Measurements from ENCODE around the gene MEGF8. TPM values are rescaled to one million over a fixed set of nuclear protein-coding genes. Genes with fewer than 3 reads are reported as not detected.
A peak's percentile ranks its signal among the peaks of the same experiment; 100 is the strongest.

The MEGF8 gene
- total RNA-seq, 1 experiment from 2014 or later, result 6.5 TPM

DNA sequence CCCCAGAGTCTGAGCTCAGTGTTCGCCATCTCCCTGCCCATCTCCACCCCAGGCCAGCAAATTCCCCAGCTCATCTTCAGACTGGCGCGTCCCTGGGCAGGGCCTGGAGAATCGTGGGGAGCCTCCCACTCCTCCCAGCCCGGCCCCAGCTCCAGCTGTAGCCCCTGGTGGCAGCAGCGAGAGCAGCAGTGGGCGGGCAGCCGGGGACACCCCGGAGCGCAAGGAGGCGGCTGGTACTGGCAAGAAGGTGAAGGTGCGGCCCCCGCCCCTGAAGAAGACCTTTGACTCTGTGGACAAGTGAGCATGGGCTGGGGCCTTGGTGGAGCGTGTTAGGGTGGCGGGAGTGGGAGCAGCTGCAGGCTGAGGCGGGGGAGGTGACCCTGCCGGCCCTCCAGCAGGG lies 31.9 kb upstream of the MEGF8 start:
- H3K36me3 ChIP-seq (ENCODE audit: insufficient read depth, low read length), result peaks cover 8% of the 10 kb centered on the region

GRCh38 chr19:42293948-42294347 lies 31.5 kb upstream of the MEGF8 start:
- H2AFZ ChIP-seq (ENCODE audit: low read length), result no peak overlapping the region
- H3K27me3 ChIP-seq (ENCODE audit: low read length), result no peaks in the 10 kb centered on the region
- H3K79me2 ChIP-seq (ENCODE audit: low read length), result no peaks in the 10 kb centered on the region
- H3K4me1 ChIP-seq (ENCODE audit: low read length), result peaks cover 10% of the 10 kb centered on the region
- no peak overlapping the region for H3K9ac ChIP-seq (ENCODE audit: low read length)
- no peak overlapping the region for H3K4me2 ChIP-seq (ENCODE audit: low read depth, low read length, poor library complexity, severe bottlenecking)
- H3K9me2 ChIP-seq (replicated peaks; ENCODE audit: insufficient read depth, low read length), result no peaks in the 10 kb centered on the region
- peaks cover 8% of the 10 kb centered on the region for H3K36me3 ChIP-seq (ENCODE audit: insufficient read depth, low read length)
- 0 out of 2 replicates have a peak, but pooled peaks cover 5% of the 10 kb centered on the region for H4K20me1 ChIP-seq (ENCODE audit: insufficient read depth, low read depth, low read length)
- H3K27ac ChIP-seq (ENCODE audit: low read length), result no peak overlapping the region
- H3K9me3 ChIP-seq (ENCODE audit: low read length), result no peaks in the 10 kb centered on the region
- DNase-seq, result no peak
- H3K4me3 ChIP-seq (ENCODE audit: low read length), result no peak overlapping the region

More for the DNA sequence above, 31.9 kb upstream of the MEGF8 start:
- Histone ChIP-seq H3K79me2 (ENCODE audit: low read length) (no peaks in the 10 kb centered on the region), H4K20me1 (ENCODE audit: insufficient read depth, low read depth, low read length) (0 out of 2 replicates have a peak, but pooled peaks cover 5% of the 10 kb centered on the region), H3K4me1 (ENCODE audit: low read length) (peaks cover 10% of the 10 kb centered on the region), H3K9ac (ENCODE audit: low read length) (no peak overlapping the region), H3K27me3 (ENCODE audit: low read length) (no peaks in the 10 kb centered on the region), H3K27ac (ENCODE audit: low read length) (no peak overlapping the region), H3K4me3 (ENCODE audit: low read length) (no peak overlapping the region), H3K4me2 (ENCODE audit: low read depth, low read length, poor library complexity, severe bottlenecking) (no peak overlapping the region), H2AFZ (ENCODE audit: low read length) (no peak overlapping the region), H3K9me3 (ENCODE audit: low read length) (no peaks in the 10 kb centered on the region), H3K9me2 (replicated peaks; ENCODE audit: insufficient read depth, low read length) (no peaks in the 10 kb centered on the region)
- no peak for DNase-seq

DNA sequence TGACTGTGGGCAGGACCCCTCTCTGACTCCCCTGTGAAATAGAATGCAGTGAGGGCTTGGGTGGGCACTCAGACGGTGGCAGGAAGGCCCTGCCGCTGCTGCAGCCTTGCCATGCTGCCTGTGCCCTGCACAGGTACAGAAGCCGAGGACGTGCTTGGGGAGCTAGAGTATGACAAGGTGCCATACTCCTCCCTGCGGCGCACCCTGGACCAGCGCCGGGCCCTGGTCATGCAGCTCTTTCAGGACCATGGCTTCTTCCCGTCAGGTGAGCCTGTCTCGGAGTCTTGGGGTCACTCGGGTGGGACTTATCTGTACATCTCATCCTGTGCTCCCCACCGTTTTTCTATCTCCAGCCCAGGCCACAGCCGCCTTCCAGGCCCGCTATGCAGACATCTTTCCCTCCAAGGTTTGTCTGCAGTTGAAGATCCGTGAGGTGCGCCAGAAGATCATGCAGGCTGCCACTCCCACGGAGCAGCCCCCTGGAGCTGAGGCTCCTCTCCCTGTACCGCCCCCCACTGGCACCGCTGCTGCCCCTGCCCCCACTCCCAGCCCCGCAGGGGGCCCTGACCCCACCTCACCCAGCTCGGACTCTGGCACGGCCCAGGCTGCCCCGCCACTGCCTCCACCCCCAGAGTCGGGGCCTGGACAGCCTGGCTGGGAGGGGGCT lies 30.8 kb upstream of the MEGF8 start:
- H3K9me3 ChIP-seq (ENCODE audit: low read length), result no peaks in the 10 kb centered on the region
- no peak overlapping the region for H3K4me2 ChIP-seq (ENCODE audit: low read depth, low read length, poor library complexity, severe bottlenecking)
- H3K4me3 ChIP-seq (ENCODE audit: low read length), result no peak overlapping the region
- no peak overlapping the region for H3K27ac ChIP-seq (ENCODE audit: low read length)
- H3K4me1 ChIP-seq (ENCODE audit: low read length), result peaks cover 10% of the 10 kb centered on the region
- H3K27me3 ChIP-seq (ENCODE audit: low read length), result no peaks in the 10 kb centered on the region
- DNase-seq, result no peak
- H3K9me2 ChIP-seq (replicated peaks; ENCODE audit: insufficient read depth, low read length), result no peaks in the 10 kb centered on the region
- no peak overlapping the region for H2AFZ ChIP-seq (ENCODE audit: low read length)
- peaks cover 8% of the 10 kb centered on the region for H3K36me3 ChIP-seq (ENCODE audit: insufficient read depth, low read length)
- 0 out of 2 replicates have a peak, but pooled peaks cover 5% of the 10 kb centered on the region for H4K20me1 ChIP-seq (ENCODE audit: insufficient read depth, low read depth, low read length)
- no peaks in the 10 kb centered on the region for H3K79me2 ChIP-seq (ENCODE audit: low read length)
- H3K9ac ChIP-seq (ENCODE audit: low read length), result no peak overlapping the region

DNA sequence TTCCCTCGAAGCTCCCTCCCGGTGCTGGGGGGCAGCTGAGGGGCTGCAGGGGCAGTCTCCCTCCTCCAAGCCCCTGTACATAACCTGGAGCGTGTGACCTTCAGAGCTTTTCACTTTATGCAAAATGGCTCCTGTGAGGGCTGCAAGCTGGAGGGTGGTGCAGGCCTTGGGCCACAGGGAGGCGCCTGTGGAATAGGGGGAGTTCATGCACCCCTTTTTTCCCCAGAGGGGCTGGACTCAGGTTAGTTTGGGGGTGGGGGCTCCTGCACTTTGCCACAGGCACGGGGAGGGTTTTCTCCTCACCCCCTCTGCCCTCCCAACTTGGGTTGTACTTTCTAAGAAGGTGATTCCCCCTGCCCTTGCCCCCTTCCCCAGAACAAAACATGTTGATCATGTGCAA lies 30.1 kb upstream of the MEGF8 start:
- peak; percentile 71 for DNase-seq
- peaks cover 10% of the 10 kb centered on the region for H3K4me1 ChIP-seq (ENCODE audit: low read length)
- 0 out of 2 replicates have a peak overlapping the region, but pooled peaks have one; percentile 25 for H3K27ac ChIP-seq (ENCODE audit: low read length)
- H2AFZ ChIP-seq (ENCODE audit: low read length), result no peak overlapping the region
- no peak overlapping the region for H3K4me2 ChIP-seq (ENCODE audit: low read depth, low read length, poor library complexity, severe bottlenecking)
- H3K4me3 ChIP-seq (ENCODE audit: low read length), result no peak overlapping the region
- 0 out of 2 replicates have a peak, but pooled peaks cover 5% of the 10 kb centered on the region for H4K20me1 ChIP-seq (ENCODE audit: insufficient read depth, low read depth, low read length)
- H3K9me2 ChIP-seq (replicated peaks; ENCODE audit: insufficient read depth, low read length), result no peaks in the 10 kb centered on the region
- no peak overlapping the region for H3K9ac ChIP-seq (ENCODE audit: low read length)
- no peaks in the 10 kb centered on the region for H3K27me3 ChIP-seq (ENCODE audit: low read length)
- H3K9me3 ChIP-seq (ENCODE audit: low read length), result no peaks in the 10 kb centered on the region
- H3K36me3 ChIP-seq (ENCODE audit: insufficient read depth, low read length), result peaks cover 8% of the 10 kb centered on the region; the same call in 1 of the 2 replicates
- H3K79me2 ChIP-seq (ENCODE audit: low read length), result no peaks in the 10 kb centered on the region

DNA sequence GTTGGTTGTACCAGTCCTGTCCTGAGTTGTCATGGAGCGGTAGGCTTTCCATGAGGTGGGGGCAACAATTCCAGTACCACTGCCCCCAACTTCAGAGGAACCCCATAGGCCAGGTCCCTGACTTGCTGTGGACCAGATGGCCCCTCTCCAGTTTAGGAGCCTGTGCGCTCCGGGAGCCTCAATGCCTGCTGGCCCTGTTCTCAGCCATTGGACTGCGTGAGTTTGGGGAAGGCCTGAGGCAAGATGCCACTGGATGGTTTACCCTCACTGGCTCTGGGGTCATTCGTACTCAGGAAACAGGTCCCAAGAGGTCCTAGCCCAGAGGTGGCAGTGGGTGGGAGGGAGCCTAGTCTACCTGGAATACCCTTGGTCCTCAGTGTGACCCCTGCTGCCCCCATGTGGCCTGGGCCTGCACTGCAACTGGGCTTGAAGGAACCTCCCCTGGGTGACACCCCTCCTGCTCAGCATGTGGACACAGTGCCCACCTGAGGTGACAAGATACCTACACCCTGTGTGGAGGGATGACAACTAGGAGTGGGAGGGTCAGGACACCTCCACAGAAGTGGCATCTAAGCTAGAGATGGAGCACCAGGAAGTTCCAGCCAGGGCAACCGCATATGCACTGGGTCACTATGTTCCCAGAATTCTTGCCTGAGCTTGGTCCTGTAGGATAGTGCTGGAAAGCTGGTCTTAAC lies 29.5 kb upstream of the MEGF8 start:
- no peaks in the 10 kb centered on the region for H3K9me2 ChIP-seq (replicated peaks; ENCODE audit: insufficient read depth, low read length)
- H3K9ac ChIP-seq (ENCODE audit: low read length), result no peak overlapping the region
- H4K20me1 ChIP-seq (ENCODE audit: insufficient read depth, low read depth, low read length), result 0 out of 2 replicates have a peak, but pooled peaks cover 5% of the 10 kb centered on the region
- no peaks in the 10 kb centered on the region for H3K27me3 ChIP-seq (ENCODE audit: low read length)
- H3K4me1 ChIP-seq (ENCODE audit: low read length), result peaks cover 9% of the 10 kb centered on the region
- H3K4me3 ChIP-seq (ENCODE audit: low read length), result no peak overlapping the region
- DNase-seq, result peak; percentile 95
- peaks cover 8% of the 10 kb centered on the region; the same call in 1 of the 2 replicates for H3K36me3 ChIP-seq (ENCODE audit: insufficient read depth, low read length)
- no peaks in the 10 kb centered on the region for H3K79me2 ChIP-seq (ENCODE audit: low read length)
- H3K4me2 ChIP-seq (ENCODE audit: low read depth, low read length, poor library complexity, severe bottlenecking), result no peak overlapping the region
- H2AFZ ChIP-seq (ENCODE audit: low read length), result no peak overlapping the region
- no peaks in the 10 kb centered on the region for H3K9me3 ChIP-seq (ENCODE audit: low read length)
- H3K27ac ChIP-seq (ENCODE audit: low read length), result 0 out of 2 replicates have a peak overlapping the region, but pooled peaks have one; percentile 25

- Histone ChIP-seq H3K4me2 (ENCODE audit: low read depth, low read length, poor library complexity, severe bottlenecking) (no peak overlapping the region), H3K4me3 (ENCODE audit: low read length) (no peak overlapping the region), H3K4me1 (ENCODE audit: low read length) (peaks cover 19% of the 10 kb centered on the region), H4K20me1 (ENCODE audit: insufficient read depth, low read depth, low read length) (no peaks in the 10 kb centered on the region), H3K27ac (ENCODE audit: low read length) (no peak overlapping the region), H2AFZ (ENCODE audit: low read length) (no peak overlapping the region), H3K36me3 (ENCODE audit: insufficient read depth, low read length) (no peaks in the 10 kb centered on the region; the same call in 1 of the 2 replicates), H3K9me2 (replicated peaks; ENCODE audit: insufficient read depth, low read length) (no peaks in the 10 kb centered on the region), H3K27me3 (ENCODE audit: low read length) (no peaks in the 10 kb centered on the region), H3K9ac (ENCODE audit: low read length) (no peak overlapping the region), H3K79me2 (ENCODE audit: low read length) (peaks cover 9% of the 10 kb centered on the region), H3K9me3 (ENCODE audit: low read length) (no peaks in the 10 kb centered on the region)
- no peak for DNase-seq
Observed at GRCh38 chr19:42297039-42297438, 28.4 kb upstream of the MEGF8 start.

DNA sequence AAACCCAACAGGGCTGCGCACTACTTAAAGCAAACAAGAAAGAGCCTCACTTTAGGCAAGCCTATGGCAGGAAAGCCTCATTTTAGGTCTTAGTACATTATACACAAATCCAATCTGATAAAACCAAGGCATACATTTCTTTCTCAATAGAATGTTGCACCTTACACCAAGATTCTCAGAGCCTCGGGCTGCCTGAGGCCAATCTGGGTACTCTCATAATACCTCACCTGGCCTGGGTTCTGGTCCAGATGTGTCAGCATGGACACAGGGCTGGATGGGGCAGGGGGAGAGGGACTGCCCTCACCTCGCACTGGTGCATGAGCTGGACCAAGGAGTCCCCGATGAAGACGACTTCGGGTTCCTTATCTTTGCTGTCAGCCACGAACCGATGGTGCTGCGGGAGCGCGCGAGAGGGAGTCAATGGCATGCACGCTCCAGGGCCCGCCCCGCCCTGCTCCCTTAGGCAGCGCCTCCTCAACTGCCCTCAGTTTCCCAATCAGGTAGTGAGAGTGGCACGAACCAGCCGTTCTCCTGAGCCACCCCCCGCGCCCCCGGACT lies 23.7 kb upstream of the MEGF8 start, which contains the start of gene PRR19:
PRR19 (plus strand) TSS at position 487 of the 558 bp plus-strand sequence. CDS start 7,453 bp downstream, outside the sequence.
- Histone ChIP-seq H3K27me3 (ENCODE audit: low read length) (no peaks in the 10 kb centered on the region), H3K36me3 (ENCODE audit: insufficient read depth, low read length) (no peaks in the 10 kb centered on the region), H3K4me3 (ENCODE audit: low read length) (peak within 1 kb of the TSS; percentile 77), H3K27ac (ENCODE audit: low read length) (peak within 1 kb of the TSS; percentile 66), H3K9me2 (replicated peaks; ENCODE audit: insufficient read depth, low read length) (no peaks in the 10 kb centered on the region), H3K9me3 (ENCODE audit: low read length) (no peaks in the 10 kb centered on the region), H3K79me2 (ENCODE audit: low read length) (peaks cover 11% of the 10 kb centered on the region), H3K4me1 (ENCODE audit: low read length) (peaks cover 21% of the 10 kb centered on the region), H4K20me1 (ENCODE audit: insufficient read depth, low read depth, low read length) (no peaks in the 10 kb centered on the region), H3K4me2 (ENCODE audit: low read depth, low read length, poor library complexity, severe bottlenecking) (peak within 1 kb of the TSS; percentile 84), H3K9ac (ENCODE audit: low read length) (peak within 1 kb of the TSS; percentile 89), H2AFZ (ENCODE audit: low read length) (peak within 1 kb of the TSS; percentile 97)
- peak; percentile 62 for DNase-seq

- Histone ChIP-seq H4K20me1 (ENCODE audit: insufficient read depth, low read depth, low read length) (no peaks in the 10 kb centered on the region), H3K27me3 (ENCODE audit: low read length) (no peaks in the 10 kb centered on the region), H3K27ac (ENCODE audit: low read length) (peak overlapping the region; percentile 66; the same call in 1 of the 2 replicates), H3K9me3 (ENCODE audit: low read length) (no peaks in the 10 kb centered on the region), H3K4me1 (ENCODE audit: low read length) (peaks cover 21% of the 10 kb centered on the region), H3K4me2 (ENCODE audit: low read depth, low read length, poor library complexity, severe bottlenecking) (peak overlapping the region; percentile 84), H3K79me2 (ENCODE audit: low read length) (peaks cover 11% of the 10 kb centered on the region), H3K36me3 (ENCODE audit: insufficient read depth, low read length) (no peaks in the 10 kb centered on the region), H2AFZ (ENCODE audit: low read length) (peak overlapping the region; percentile 90), H3K4me3 (ENCODE audit: low read length) (peak overlapping the region; percentile 77; the same call in 1 of the 2 replicates), H3K9me2 (replicated peaks; ENCODE audit: insufficient read depth, low read length) (no peaks in the 10 kb centered on the region), H3K9ac (ENCODE audit: low read length) (peak overlapping the region; percentile 89)
- no peak for DNase-seq
Observed at GRCh38 chr19:42303101-42303464, 22.4 kb upstream of the MEGF8 start.

Data from Karpas-422 (cell line).